ENCODE data around the gene OR2T11.

The OR2T11 gene

GRCh38 chr1:248618119-248618518 lies 16.8 kb downstream of the OR2T11 start:
- no peaks in the 10 kb centered on the region for H3K27me3 ChIP-seq (ENCODE audit: control insufficient read depth in 1 of 2, insufficient read depth in 2 of 2, low read length in 2 of 2)
- H3K4me1 ChIP-seq (ENCODE audit: control insufficient read depth, insufficient read depth, low read length): no peaks in the 10 kb centered on the region
- no peak overlapping the region for H3K4me3 ChIP-seq (ENCODE audit: low read length in 2 of 2)
- H3K36me3 ChIP-seq (ENCODE audit: control insufficient read depth in 2 of 2, insufficient read depth in 2 of 2, low read length in 2 of 2): no peaks in the 10 kb centered on the region
- no peak overlapping the region for H3K27ac ChIP-seq (ENCODE audit: low read length)
- no peak overlapping the region for H3K9ac ChIP-seq (ENCODE audit: low read length in 2 of 2)
- H3K9me3 ChIP-seq (ENCODE audit: control insufficient read depth in 2 of 2, low read length in 2 of 2): no peaks in the 10 kb centered on the region

GRCh38 chr1:248613742-248614141 lies 21.1 kb downstream of the OR2T11 start:
- Histone ChIP-seq H3K4me1 (ENCODE audit: control insufficient read depth, insufficient read depth, low read length) (no peaks in the 10 kb centered on the region), H3K4me3 (ENCODE audit: low read length in 2 of 2) (no peak overlapping the region), H3K27ac (ENCODE audit: low read length) (no peak overlapping the region), H3K9me3 (ENCODE audit: control insufficient read depth in 2 of 2, low read length in 2 of 2) (no peaks in the 10 kb centered on the region), H3K36me3 (ENCODE audit: control insufficient read depth in 2 of 2, insufficient read depth in 2 of 2, low read length in 2 of 2) (no peaks in the 10 kb centered on the region), H3K27me3 (ENCODE audit: control insufficient read depth in 1 of 2, insufficient read depth in 2 of 2, low read length in 2 of 2) (peaks cover 0 to 3% of the 10 kb centered on the region in 2 donors), H3K9ac (ENCODE audit: low read length in 2 of 2) (no peak overlapping the region)

- Histone ChIP-seq H3K27me3 (ENCODE audit: control insufficient read depth in 1 of 2, insufficient read depth in 2 of 2, low read length in 2 of 2) (peaks cover 0 to 3% of the 10 kb centered on the region in 2 donors), H3K4me1 (ENCODE audit: control insufficient read depth, insufficient read depth, low read length) (no peaks in the 10 kb centered on the region), H3K4me3 (ENCODE audit: low read length in 2 of 2) (no peak overlapping the region), H3K9me3 (ENCODE audit: control insufficient read depth in 2 of 2, low read length in 2 of 2) (no peaks in the 10 kb centered on the region), H3K36me3 (ENCODE audit: control insufficient read depth in 2 of 2, insufficient read depth in 2 of 2, low read length in 2 of 2) (no peaks in the 10 kb centered on the region), H3K27ac (ENCODE audit: low read length) (no peak overlapping the region), H3K9ac (ENCODE audit: low read length in 2 of 2) (no peak overlapping the region)
These were observed 22.9 kb downstream of the OR2T11 start for GRCh38 chr1:248611883-248612414.

- Histone ChIP-seq H3K9me3 (ENCODE audit: control insufficient read depth in 2 of 2, low read length in 2 of 2) (no peaks in the 10 kb centered on the region), H3K4me3 (ENCODE audit: low read length in 2 of 2) (no peak overlapping the region), H3K27ac (ENCODE audit: low read length) (no peak overlapping the region), H3K27me3 (ENCODE audit: control insufficient read depth in 1 of 2, insufficient read depth in 2 of 2, low read length in 2 of 2) (peaks cover 0 to 3% of the 10 kb centered on the region in 2 donors), H3K9ac (ENCODE audit: low read length in 2 of 2) (no peak overlapping the region), H3K4me1 (ENCODE audit: control insufficient read depth, insufficient read depth, low read length) (no peaks in the 10 kb centered on the region), H3K36me3 (ENCODE audit: control insufficient read depth in 2 of 2, insufficient read depth in 2 of 2, low read length in 2 of 2) (no peaks in the 10 kb centered on the region)
These were observed 24.6 kb downstream of the OR2T11 start for GRCh38 chr1:248610301-248610700.

- H3K4me3 ChIP-seq (ENCODE audit: low read length in 2 of 2): no peak overlapping the region
- H3K27me3 ChIP-seq (ENCODE audit: control insufficient read depth in 1 of 2, insufficient read depth in 2 of 2, low read length in 2 of 2): no peaks in the 10 kb centered on the region
- no peak overlapping the region for H3K9ac ChIP-seq (ENCODE audit: low read length in 2 of 2)
- H3K36me3 ChIP-seq (ENCODE audit: control insufficient read depth in 2 of 2, insufficient read depth in 2 of 2, low read length in 2 of 2): no peaks in the 10 kb centered on the region
- no peak overlapping the region for H3K27ac ChIP-seq (ENCODE audit: low read length)
- peaks cover 0 to 2% of the 10 kb centered on the region in 2 donors for H3K9me3 ChIP-seq (ENCODE audit: control insufficient read depth in 2 of 2, low read length in 2 of 2)
- H3K4me1 ChIP-seq (ENCODE audit: control insufficient read depth, insufficient read depth, low read length): no peaks in the 10 kb centered on the region
These were observed 35.5 kb downstream of the OR2T11 start for GRCh38 chr1:248599396-248599795.

GRCh38 chr1:248597589-248597988 lies 37.3 kb downstream of the OR2T11 start, which contains the start of gene OR2T10:
OR2T10 (minus strand) TSS chr1:248597700; CDS start chr1:248593768, 3,932 bp downstream.
- Histone ChIP-seq H3K36me3 (ENCODE audit: control insufficient read depth in 2 of 2, insufficient read depth in 2 of 2, low read length in 2 of 2) (no peaks in the 10 kb centered on the region), H3K27me3 (ENCODE audit: control insufficient read depth in 1 of 2, insufficient read depth in 2 of 2, low read length in 2 of 2) (no peaks in the 10 kb centered on the region), H3K4me3 (ENCODE audit: low read length in 2 of 2) (no peak within 1 kb of the TSS), H3K4me1 (ENCODE audit: control insufficient read depth, insufficient read depth, low read length) (no peaks in the 10 kb centered on the region), H3K9me3 (ENCODE audit: control insufficient read depth in 2 of 2, low read length in 2 of 2) (peaks cover 0 to 2% of the 10 kb centered on the region in 2 donors), H3K27ac (ENCODE audit: low read length) (no peak within 1 kb of the TSS), H3K9ac (ENCODE audit: low read length in 2 of 2) (no peak within 1 kb of the TSS)

GRCh38 chr1:248596615-248597014 lies 38.3 kb downstream of the OR2T11 start:
- Histone ChIP-seq H3K27me3 (ENCODE audit: control insufficient read depth in 1 of 2, insufficient read depth in 2 of 2, low read length in 2 of 2) (no peaks in the 10 kb centered on the region), H3K9ac (ENCODE audit: low read length in 2 of 2) (no peak overlapping the region), H3K4me3 (ENCODE audit: low read length in 2 of 2) (no peak overlapping the region)

GRCh38 chr1:248593226-248593625 lies 41.7 kb downstream of the OR2T11 start:
- no peak overlapping the region for H3K4me3 ChIP-seq (ENCODE audit: low read length in 2 of 2)
- H3K9ac ChIP-seq (ENCODE audit: low read length in 2 of 2): no peak overlapping the region
- no peaks in the 10 kb centered on the region for H3K4me1 ChIP-seq (ENCODE audit: control insufficient read depth, insufficient read depth, low read length)
- H3K36me3 ChIP-seq (ENCODE audit: control insufficient read depth in 2 of 2, insufficient read depth in 2 of 2, low read length in 2 of 2): no peaks in the 10 kb centered on the region
- no peaks in the 10 kb centered on the region for H3K9me3 ChIP-seq (ENCODE audit: control insufficient read depth in 2 of 2, low read length in 2 of 2)
- no peaks in the 10 kb centered on the region for H3K27me3 ChIP-seq (ENCODE audit: control insufficient read depth in 1 of 2, insufficient read depth in 2 of 2, low read length in 2 of 2)
- H3K27ac ChIP-seq (ENCODE audit: low read length): no peak overlapping the region

More at GRCh38 chr1:248596615-248597014, 38.3 kb downstream of the OR2T11 start:
- Histone ChIP-seq H3K4me1 (ENCODE audit: control insufficient read depth, insufficient read depth, low read length) (no peaks in the 10 kb centered on the region), H3K27ac (ENCODE audit: low read length) (no peak overlapping the region), H3K36me3 (ENCODE audit: control insufficient read depth in 2 of 2, insufficient read depth in 2 of 2, low read length in 2 of 2) (no peaks in the 10 kb centered on the region), H3K9me3 (ENCODE audit: control insufficient read depth in 2 of 2, low read length in 2 of 2) (no peaks in the 10 kb centered on the region)

GRCh38 chr1:248592655-248593054 lies 42.2 kb downstream of the OR2T11 start:
- no peaks in the 10 kb centered on the region for H3K4me1 ChIP-seq (ENCODE audit: control insufficient read depth, insufficient read depth, low read length)
- H3K27me3 ChIP-seq (ENCODE audit: control insufficient read depth in 1 of 2, insufficient read depth in 2 of 2, low read length in 2 of 2): no peaks in the 10 kb centered on the region
- H3K9ac ChIP-seq (ENCODE audit: low read length in 2 of 2): no peak overlapping the region
- H3K36me3 ChIP-seq (ENCODE audit: control insufficient read depth in 2 of 2, insufficient read depth in 2 of 2, low read length in 2 of 2): no peaks in the 10 kb centered on the region
- no peak overlapping the region for H3K4me3 ChIP-seq (ENCODE audit: low read length in 2 of 2)
- no peak overlapping the region for H3K27ac ChIP-seq (ENCODE audit: low read length)
- H3K9me3 ChIP-seq (ENCODE audit: control insufficient read depth in 2 of 2, low read length in 2 of 2): no peaks in the 10 kb centered on the region

- H3K27ac ChIP-seq (ENCODE audit: low read length): no peak overlapping the region
- H3K4me3 ChIP-seq (ENCODE audit: low read length in 2 of 2): no peak overlapping the region
- H3K4me1 ChIP-seq (ENCODE audit: control insufficient read depth, insufficient read depth, low read length): no peaks in the 10 kb centered on the region
- H3K9me3 ChIP-seq (ENCODE audit: control insufficient read depth in 2 of 2, low read length in 2 of 2): no peaks in the 10 kb centered on the region
- no peak overlapping the region for H3K9ac ChIP-seq (ENCODE audit: low read length in 2 of 2)
- H3K27me3 ChIP-seq (ENCODE audit: control insufficient read depth in 1 of 2, insufficient read depth in 2 of 2, low read length in 2 of 2): no peaks in the 10 kb centered on the region
- no peaks in the 10 kb centered on the region for H3K36me3 ChIP-seq (ENCODE audit: control insufficient read depth in 2 of 2, insufficient read depth in 2 of 2, low read length in 2 of 2)
These were observed 44.8 kb downstream of the OR2T11 start for GRCh38 chr1:248590055-248590454.

- Histone ChIP-seq H3K4me3 (ENCODE audit: low read length in 2 of 2) (no peak overlapping the region), H3K36me3 (ENCODE audit: control insufficient read depth in 2 of 2, insufficient read depth in 2 of 2, low read length in 2 of 2) (no peaks in the 10 kb centered on the region), H3K27me3 (ENCODE audit: control insufficient read depth in 1 of 2, insufficient read depth in 2 of 2, low read length in 2 of 2) (no peaks in the 10 kb centered on the region), H3K9ac (ENCODE audit: low read length in 2 of 2) (no peak overlapping the region), H3K9me3 (ENCODE audit: control insufficient read depth in 2 of 2, low read length in 2 of 2) (no peaks in the 10 kb centered on the region), H3K27ac (ENCODE audit: low read length) (no peak overlapping the region), H3K4me1 (ENCODE audit: control insufficient read depth, insufficient read depth, low read length) (no peaks in the 10 kb centered on the region)
These were observed 45.6 kb downstream of the OR2T11 start for GRCh38 chr1:248589334-248589733.

Measured in stomach smooth muscle (tissue), 2 donors.